D341Med (cell line): ENCODE data around the gene COMMD8.
"Not testable (repeated sequence)": the region's sequence is repeated elsewhere in the genome, so short reads cannot be mapped to it uniquely, and the experiment has no call there.

Source experiments
- DNase-seq: peaks from one replicate; pipeline ENCODE4 v3.0.0; 2012; ENCODE audit warnings: low spot score

COMMD8 gene

DNA sequence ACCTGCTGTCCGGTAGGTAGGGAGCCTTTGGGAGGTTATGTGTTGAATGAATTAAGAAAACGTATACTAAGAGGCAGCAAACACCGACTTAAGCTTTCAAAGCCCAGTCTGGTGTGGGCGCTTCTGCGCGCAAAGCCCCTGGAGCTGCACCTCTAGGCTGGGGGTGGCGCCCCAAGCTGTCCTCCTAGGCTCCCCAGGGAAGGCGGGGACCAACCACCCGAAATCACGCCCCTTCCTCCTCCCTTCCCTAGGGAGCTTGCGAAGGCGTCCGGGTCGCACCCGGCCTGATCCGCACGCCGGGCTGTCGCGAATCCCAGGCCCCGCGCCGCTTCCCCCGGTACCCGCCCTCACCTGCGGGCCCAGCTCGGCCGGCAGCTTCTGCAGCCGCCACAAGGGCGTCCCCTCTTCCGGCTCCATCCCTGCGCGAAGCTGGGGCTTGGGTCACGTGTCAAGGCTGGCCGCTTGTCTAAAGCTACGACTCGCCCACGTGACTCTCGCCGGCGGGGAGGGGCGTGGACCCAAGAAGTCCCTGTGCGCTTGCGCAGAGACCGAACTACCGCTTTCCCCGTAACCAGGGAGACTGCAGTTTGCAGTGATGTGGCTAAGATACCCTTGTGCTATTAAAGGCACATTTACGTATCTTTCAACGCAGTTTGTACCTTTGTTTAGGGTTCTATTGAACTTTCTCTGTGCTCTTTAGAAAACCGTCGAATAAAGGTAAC lies at the start of gene COMMD8:
Gene COMMD8 (minus strand): TSS at position 468 of the 722 bp plus-strand sequence. CDS start 51 bp downstream, at position 417.
- DNase-seq = peak; percentile 97

DNA sequence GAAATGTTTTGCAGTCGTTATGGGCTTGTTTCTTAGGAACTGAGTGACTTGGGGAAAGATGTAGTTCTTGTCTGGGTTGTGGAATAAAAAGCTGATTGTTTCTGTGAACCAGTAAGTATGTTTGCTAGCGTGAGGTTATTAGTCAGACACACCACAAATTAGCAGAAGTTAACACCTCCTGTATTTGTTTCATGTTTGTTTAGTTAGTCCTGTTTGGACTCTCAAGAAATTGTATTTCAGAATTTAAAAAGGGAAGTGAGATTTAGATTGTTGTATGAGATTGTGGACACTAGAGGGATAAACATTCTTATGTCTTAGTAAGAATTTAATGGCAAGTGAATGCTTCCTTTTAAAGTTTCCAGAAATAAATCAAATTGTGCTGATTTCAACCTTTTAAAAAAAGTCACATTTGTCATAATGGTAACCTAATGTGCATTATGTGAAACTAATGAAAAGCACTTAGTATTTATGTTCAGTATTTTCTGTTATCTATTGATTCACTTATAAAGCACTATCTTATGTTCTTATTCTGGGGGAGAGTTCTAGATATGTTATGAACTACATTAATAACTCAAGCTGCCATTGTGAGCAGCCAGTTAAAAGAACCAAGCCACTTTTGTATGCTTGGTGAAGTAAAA lies 47.1 kb upstream of the COMMD8 start:
- no peak for DNase-seq

DNA sequence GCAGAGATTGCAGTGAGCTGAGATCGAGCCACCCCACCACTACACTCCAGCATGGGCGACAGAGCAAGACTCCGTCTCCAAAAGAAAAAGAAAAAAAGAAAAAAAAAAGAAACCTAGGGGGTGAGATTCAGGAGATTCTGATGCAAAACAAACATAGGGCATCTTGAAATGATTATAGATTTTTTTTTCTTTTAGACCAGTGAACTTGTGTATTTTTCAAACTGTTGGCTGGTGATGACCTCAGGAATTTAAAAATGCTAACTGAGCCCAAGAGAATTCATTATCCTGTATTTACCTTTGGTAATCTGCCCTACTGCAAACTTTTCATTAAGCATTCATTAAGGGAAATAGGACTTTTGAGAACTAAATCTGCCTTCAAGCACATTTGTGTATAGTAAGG lies 42.2 kb upstream of the COMMD8 start:
- no peak for DNase-seq

DNA sequence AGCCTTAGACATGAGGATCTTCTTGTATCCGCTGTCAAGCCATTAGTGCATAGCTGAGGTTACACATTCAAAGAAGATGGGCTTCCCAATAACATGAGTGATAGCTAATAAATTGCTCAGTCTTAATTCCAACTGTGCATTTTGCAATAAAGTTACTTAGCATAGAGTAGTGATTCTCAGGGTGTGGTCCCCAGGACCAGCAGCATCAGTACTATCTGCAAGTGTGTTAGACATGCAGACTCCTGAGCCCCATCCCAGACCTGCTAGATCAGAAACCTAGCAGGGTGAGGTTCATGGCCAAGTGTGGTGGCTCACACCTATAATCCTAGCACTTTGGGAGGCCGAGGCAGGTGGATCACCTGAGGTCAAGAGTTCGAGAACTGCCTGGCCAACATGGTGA lies 41.6 kb upstream of the COMMD8 start:
- no peak for DNase-seq

DNA sequence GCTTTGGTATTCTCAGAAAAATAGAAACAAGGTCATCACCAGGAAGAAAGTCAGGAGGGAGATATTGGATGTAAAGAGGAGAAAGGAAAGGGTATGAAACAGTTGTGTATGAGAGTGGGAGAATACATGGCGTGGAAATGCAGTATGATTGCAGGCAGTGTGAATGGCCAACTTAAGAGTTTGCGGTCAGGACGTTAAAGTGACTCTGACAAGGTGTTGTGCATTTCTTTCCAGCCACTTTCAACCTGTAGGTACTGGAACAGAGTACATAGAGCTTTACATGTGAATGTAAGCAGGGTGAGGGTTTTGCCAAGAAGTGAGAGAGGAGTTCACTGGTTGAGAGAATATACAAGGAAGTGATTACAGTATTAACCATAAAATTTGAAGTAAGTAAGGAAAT lies 37.3 kb upstream of the COMMD8 start:
- DNase-seq = no peak

DNA sequence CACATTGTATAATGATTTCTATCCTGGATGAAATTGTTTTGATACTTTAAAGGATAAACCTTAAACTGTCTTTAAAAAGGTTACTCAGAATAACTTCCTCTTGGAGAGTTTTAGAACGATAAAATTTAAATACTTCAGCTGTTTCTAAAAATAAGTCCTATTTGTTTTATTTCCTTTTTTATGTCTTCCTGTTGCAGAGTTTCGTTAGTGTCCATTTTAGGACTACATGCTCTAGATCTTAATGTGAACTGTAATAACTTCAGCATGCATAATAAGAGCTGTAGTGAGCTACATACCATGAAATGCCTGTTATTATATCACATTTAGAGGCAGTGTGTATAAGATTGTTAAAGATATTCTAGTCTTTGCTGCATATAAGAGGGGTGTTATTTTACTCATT lies 36.2 kb upstream of the COMMD8 start:
- no peak for DNase-seq

DNA sequence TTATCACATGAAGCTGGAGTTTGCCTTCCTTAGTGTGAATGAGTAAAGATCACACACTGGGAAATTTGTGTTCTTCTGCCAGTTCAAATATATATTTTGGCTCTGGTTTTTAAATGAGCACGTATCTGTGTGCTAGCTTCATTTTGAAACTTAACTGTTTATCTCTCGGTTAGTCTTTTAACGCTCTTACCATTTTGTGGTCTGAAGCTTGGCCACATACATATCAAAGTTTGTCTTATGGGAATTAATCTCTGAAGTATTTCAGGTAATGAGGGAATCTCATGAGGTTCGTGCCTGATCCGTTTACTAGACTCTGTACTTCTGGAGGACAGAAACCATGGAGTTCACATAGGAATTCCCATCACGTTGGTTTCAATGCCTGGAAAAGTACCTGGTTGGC lies 35.4 kb upstream of the COMMD8 start:
- DNase-seq = no peak

DNA sequence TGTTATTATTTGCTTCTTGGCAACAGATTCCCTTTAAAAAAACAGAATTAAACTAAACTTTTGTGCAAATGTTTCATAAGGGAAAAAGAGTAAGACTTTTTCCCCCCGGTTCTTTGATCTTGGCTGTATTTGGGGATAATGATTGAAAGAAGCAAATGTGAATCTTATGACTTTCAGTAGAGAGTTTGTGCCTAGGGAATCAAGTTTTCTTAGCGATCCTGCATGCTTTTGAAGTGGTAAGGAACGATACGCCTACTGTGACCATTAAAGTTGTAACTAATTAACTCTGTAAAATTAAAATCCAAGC lies 30.6 kb upstream of the COMMD8 start:
- DNase-seq = no peak

DNA sequence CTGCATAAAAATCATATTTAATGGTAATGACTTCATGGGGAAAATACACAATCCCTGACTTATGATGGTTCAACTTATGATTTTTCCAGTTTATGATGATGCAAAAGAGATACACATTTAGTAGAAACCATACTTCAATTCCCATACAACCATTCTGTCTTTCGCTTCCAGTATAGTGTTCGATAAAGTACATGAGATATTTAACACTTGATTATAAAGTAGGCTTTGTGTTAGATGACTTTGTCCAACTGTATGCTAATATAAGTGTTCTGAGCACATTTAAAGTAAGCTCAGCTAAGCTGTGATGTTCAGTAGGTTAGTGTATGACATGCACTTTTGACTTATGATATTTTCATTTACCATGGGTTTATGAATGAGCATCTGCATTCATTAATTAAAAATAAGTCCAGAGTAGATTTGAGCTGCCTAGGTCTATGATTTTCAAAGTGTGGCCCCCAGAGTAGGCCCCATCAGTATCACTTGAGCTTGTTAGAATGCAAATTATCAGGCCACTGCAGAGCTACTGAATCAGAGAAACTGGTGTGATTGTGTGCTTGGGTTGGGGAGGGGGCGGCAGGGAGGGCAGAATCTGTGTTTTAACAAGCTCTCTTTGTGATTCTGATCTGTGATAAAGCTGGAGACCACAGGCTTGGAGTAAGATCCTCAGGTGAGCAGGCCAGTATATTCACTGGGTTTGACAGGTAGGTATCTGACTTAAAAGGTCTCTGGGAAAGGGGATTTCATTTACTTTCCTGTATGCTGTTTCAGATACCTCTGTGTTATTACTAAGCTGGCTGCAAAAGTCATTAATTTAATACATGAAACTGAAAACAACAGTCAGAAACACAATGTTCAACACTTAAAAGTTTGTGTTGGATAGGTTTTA lies 30.0 kb upstream of the COMMD8 start:
- DNase-seq = no peak

DNA sequence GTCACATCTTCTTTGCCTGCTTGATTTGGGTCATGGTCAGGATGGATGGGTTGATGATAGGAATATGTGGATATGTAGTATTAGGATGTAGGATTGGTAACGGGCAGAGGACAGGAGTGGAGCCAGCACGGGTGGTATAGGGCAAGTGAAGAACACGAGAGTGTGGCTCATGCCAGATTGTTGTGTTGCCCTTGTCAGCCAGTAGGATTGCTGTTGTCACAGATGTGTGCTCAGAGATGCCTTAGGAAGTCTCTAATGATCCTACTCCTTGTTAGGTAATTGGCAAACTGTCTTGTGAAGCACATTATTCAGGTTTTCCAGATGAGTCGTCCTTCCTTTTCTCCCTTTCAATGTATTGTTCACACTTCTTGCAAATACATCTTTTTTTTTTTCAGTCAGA lies 27.0 kb upstream of the COMMD8 start:
- DNase-seq = peak; percentile 51

DNA sequence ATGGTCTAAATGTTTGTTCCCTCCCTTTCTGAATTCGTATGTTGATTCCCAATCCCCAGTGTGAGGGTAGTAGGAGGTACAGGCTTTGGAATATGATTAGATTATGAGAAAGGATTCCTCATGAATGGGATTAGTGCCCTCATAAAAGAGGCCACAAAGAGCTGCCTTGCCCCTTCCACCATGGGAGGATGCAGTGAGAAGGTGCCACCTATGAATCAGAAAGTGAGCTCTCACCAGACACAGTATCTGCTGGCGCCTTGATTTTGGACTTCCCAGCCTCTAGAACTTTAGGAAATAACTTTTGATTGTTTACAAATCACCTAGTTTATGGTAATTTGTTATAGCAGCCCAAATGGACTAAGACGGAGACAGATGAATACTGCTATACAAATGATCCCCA lies 25.2 kb upstream of the COMMD8 start:
- DNase-seq = no peak

DNA sequence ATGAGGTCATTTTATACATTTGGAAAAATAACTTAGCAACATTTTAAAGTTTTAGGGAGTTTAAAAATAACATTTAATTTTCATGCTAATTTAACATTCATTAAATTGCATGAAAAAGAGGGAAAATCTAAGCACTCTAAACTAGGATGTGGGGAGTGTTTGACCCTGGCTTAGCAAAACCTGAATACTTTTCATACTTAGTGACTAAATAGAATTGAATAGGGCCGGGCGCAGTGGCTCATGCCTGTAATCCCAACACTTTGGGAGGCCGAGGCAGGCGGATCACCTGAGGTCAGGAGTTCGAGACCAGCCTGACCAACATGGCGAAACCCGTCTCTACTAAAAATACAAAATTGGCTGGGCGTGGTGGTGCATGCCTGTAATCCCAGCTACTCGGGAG lies 23.2 kb upstream of the COMMD8 start:
- DNase-seq = not testable (repeated sequence)

DNA sequence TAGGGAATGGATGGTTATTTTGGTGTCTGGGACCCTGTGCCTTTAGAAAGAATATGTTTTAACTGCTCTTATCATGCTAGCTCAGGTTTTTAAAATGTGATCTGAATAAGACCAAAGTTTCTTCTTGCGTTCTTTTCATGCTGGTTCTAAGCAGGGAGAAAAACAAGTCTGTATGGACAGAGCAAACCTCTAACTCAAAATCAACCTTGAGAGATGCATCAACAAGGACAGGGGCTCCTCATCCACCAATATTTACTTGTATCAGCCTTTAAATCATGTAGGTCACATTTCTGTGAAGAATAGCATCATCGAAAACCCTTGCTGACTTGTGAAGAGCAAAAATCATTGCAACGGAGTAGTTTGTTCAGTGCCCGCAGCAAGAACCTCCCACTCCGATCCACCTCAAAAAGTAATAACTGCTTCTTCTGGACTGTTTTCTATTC lies 22.8 kb upstream of the COMMD8 start:
- DNase-seq = no peak

DNA sequence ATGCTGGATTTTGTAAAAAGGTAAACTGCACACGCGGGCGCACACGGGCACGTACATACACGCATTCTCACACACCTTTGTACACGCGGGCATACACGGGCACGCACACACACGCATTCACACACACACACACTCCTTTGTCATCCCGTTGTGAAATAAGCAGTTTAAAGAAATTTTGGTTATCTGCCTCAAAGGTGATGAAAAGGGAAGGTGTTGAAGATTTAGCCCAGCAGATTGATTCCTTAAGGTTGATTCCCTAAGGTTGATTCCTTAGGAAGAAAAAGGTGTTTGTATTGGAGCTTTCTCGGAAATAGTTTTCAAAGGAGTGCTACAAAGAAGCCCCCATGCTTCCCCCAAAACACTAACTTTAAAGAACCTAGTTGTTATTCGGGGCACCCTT lies 22.3 kb upstream of the COMMD8 start:
- DNase-seq = no peak

DNA sequence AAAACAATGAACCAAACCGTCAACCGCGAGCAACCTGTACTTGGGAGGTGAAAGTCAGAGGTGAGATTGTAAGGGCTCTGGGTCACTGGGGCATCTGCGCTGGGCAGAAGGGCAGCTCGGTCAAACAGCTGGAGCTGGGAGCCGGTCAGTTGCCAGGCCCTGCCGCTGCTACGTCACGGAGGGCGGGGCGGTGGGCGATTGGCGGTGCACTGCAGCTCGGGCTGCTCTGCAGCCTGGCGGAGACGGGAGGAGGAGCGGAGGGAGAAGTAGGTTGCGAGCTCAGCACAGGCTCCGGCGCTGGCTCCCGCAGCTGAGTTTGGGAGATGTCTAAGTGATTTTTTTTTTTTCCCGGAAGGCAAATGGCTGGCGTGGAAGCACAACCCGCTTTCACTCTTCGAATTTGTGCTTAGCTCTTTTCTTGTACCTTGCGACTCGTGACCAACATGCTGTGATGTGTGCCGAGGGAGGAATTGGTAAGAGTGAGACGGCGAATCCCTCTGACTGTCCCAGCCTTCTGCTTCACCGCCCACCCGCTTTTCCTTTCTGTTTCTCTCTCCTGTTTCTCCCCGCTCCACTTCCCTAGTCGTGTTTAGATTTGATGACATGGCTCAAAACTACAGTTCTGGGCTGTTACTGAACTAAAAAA lies 21.7 kb upstream of the COMMD8 start, which contains the start of gene ATP10D:
Gene ATP10D (plus strand): TSS at position 229 of the 646 bp plus-strand sequence. CDS start 27,266 bp downstream, outside the sequence.
- peak; percentile 90 for DNase-seq

DNA sequence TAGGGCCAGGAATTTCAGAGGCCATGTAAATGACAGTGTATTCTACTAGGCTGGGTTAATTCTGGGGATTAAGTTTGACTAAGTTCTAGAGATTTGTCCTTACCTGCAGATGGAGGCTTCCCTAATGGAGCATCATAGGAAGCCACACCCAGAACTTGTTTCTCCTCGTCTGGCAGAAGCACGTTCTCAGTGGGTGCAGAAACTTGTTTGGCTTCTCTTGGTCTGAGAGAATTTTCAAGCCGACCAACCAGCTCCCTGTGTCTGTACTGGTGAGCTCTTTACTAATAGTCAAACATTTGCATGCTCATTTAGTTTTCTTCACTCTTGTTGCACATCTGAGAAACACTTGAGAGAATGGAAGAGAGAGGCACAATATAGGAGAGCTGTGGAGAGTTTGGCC lies 20.7 kb upstream of the COMMD8 start:
- DNase-seq = no peak

DNA sequence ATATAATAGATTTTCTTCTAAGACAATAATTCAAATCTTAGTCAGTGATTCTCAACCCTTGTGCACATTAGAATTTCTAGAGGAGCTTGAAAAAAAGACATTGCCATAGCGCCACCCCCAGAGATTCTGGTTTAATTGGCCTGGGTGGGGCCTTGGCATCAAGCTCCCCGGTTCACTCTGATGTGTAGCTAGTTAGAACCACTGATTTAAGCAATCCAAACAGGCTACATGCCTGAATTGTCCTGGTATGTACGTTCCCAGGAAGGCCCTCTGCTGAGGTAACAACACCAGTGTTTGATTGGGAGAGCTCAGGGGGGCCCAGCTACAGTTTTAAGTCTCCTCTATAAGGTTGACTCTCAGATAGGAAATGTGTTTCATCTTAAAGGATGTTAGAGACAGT lies 20.2 kb upstream of the COMMD8 start:
- DNase-seq = no peak

DNA sequence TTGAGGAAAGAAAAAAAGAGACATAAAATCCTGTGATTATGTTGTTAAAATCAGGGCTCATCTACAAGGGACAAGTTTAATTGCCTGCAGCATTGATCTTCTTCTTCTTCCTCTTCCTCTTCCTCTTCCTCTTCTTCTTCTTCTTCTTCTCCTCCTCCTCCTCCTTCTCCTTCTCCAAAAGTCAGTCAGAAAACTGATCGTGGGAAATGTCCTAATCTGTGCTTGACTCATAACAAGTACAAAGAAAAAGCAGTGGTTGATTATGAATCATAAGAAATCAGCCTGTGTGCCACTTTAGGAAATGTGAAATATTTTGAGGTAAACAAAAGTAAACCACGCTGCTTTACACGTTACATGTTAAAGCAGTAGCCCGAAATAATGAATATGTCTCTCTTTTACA lies 18.8 kb upstream of the COMMD8 start:
- no peak for DNase-seq

DNA sequence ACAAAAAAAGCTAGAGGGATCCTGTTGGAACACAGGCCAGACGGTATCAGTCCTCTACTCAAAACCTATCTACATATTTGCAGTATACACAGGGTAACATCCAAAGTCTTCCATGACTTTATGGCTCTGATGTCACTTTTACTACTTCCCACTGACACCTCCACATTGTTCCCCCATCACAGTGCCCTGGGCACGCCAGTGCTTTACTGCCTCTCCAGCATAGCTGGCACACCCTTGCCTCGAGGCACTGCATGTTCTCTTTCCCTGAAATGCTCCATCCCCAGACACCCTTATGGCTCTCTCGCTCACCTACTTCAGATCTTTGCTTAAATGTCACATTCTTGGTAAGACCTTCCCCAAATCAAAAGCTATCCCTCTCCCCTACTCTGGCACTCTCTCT lies 15.3 kb upstream of the COMMD8 start:
- DNase-seq = no peak

DNA sequence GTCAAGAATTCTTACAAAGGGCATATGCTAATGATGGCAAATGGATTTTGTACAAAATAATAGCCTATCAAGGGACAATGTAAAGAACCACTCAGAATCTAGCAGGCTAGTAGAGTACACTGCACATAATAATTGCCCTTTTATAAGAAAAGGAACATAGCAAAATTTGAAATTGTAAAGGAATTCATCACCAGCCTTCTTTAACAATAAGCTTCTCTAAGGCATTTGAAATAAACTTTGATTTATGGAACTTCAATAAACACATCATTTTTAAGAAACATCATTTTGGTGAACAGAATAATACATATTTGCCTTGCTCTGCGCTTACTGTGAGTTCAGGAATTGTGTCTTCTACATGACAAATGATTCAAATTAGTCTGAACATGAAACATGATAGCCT lies 11.9 kb upstream of the COMMD8 start:
- DNase-seq = no peak

DNA sequence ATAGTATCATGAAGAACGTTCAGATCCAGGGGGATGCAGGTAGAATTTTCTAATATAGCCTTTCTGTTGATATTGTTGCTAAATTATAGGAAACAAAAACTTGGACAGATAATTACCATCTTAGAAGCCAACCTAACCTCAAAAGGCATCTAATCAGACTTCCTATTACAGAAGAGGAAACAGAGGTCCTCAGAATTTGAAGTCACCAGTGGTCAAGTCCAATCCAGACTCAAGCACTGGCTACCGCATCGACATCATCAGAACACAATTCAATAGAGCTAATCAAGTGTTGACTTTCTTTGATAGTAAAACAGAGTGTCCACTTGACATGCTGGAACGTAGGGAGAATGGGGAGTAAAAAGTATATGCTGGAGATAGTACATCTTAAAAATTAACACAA lies 11.3 kb upstream of the COMMD8 start:
- no peak for DNase-seq

DNA sequence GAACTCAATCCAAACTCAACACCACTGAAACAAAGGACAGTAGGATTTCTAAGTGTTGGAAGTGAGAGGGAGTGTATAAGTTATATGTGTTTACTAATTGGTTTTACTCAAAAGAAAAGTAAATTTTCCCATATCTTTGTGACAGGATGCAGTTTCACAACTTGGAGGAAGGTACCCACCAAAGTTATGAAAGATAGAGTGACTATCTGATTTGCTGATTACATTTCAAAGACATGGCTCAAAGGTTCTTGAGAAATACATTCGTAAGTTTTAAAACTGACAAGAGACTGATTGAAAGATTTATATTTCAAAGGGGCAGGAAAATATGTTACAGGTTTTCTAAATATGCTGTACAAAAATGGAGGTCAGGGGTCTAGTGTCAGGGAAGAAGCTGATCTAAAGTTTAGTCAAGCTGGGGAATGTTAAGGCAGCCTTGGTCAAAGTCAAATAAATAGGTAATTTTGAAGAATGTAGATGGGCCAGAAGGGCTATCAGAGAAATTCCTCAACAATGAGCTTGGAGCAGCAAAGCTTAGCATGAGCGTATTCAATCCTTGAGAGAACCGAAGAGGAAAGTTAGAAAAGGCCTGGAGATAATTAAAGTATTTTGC lies 9.7 kb upstream of the COMMD8 start:
- DNase-seq = no peak
